Thyroid gland (tissue), 4 donors: ENCODE data around the gene ASB2. TPM values are rescaled to one million over a fixed set of nuclear protein-coding genes. Genes with fewer than 3 reads are reported as not detected.

Experiments
- DNase-seq, 2 donors: peaks; one replicate each; pipeline ENCODE4 v3.0.0-alpha.2; 2019
- H3K27ac ChIP-seq, 3 donors: fragments of 200-600 bp; sonication (generic); 1 replicate in 2 of 3; 2 replicates in 1 of 3; pipeline ENCODE4 v1.5.1; 2016 to 2019; ENCODE audit warnings: mild to moderate bottlenecking in 1 of 3, moderate library complexity in 1 of 3
- H3K27me3 ChIP-seq: fragments of 200-600 bp; sonication (generic); one replicate; pipeline ENCODE4 v1.5.1; 2019
- H3K36me3 ChIP-seq, 2 donors: fragments of 200-600 bp; sonication (generic); one replicate each; pipeline ENCODE4 v1.5.1; 2016 to 2019
- H3K4me1 ChIP-seq, 2 donors: fragments of 200-600 bp; sonication (generic); one replicate each; pipeline ENCODE4 v1.5.1; 2017 to 2019
- H3K4me3 ChIP-seq, 3 donors: fragments of 200-600 bp; sonication (generic); replicated peaks in 1 of 3; 1 replicate in 2 of 3; 2 replicates in 1 of 3; pipeline ENCODE4 v1.5.1; 2016; ENCODE audit warnings: mild to moderate bottlenecking in 1 of 3
- H3K9me3 ChIP-seq: fragments of 200-600 bp; sonication (generic); one replicate; pipeline ENCODE4 v1.5.1; 2017
- POLR2A ChIP-seq, 2 donors: fragments of 450-650 bp; IDR thresholded peaks; one replicate each; pipeline ENCODE4 v1.6.1; 2017; ENCODE audit warnings: antibody characterized with exemption in 2 of 2, mild to moderate bottlenecking in 2 of 2, moderate library complexity in 1 of 2
- WGBS, 2 donors: methylation state at CpG; one replicate each; pipeline ENCODE4 v1.1.5; 2017; 5-methylcytosine and 5-hydroxymethylcytosine counted together
- intact Hi-C: fragments of 100-400 bp; cut with DNase I; formaldehyde crosslinking; loops from one replicate; pipeline ENCODE4 v1.15.1; 2023
- total RNA-seq, 4 donors: library from RNA; depleted of rRNA; stranded (reverse); fragments of >200 nt; gene quantifications; one replicate each; pipeline ENCODE4 v1.2.3, GENCODE V29; 2016
- TF ChIP-seq, protein P1 (sequence below), 6 experiments: fragments of 200-600 bp in 3 of 6; fragments of 450-650 bp in 3 of 6; sonication (generic) in 3 of 6; IDR thresholded peaks; one replicate each; pipeline ENCODE4 v1.5.1; 2016 to 2019; ENCODE audit warnings: antibody characterized with exemption in 6 of 6, mild to moderate bottlenecking in 2 of 6, inconsistent platforms in 1 of 6, moderate library complexity in 1 of 6

The ASB2 gene
- total RNA-seq, 4 donors from 2014 or later: 0.67 to 3.8 (median 0.79) TPM; not detected in 1

- Histone ChIP-seq H3K4me3 (no peak overlapping the region), H3K9me3 (no peaks in the 10 kb centered on the region), H3K27me3 (no peaks in the 10 kb centered on the region), H3K4me1 (no peaks in the 10 kb centered on the region), H3K36me3 (no peaks in the 10 kb centered on the region), H3K27ac (no peak overlapping the region)
- DNase-seq: no peak
- TF ChIP-seq, protein P1, sequence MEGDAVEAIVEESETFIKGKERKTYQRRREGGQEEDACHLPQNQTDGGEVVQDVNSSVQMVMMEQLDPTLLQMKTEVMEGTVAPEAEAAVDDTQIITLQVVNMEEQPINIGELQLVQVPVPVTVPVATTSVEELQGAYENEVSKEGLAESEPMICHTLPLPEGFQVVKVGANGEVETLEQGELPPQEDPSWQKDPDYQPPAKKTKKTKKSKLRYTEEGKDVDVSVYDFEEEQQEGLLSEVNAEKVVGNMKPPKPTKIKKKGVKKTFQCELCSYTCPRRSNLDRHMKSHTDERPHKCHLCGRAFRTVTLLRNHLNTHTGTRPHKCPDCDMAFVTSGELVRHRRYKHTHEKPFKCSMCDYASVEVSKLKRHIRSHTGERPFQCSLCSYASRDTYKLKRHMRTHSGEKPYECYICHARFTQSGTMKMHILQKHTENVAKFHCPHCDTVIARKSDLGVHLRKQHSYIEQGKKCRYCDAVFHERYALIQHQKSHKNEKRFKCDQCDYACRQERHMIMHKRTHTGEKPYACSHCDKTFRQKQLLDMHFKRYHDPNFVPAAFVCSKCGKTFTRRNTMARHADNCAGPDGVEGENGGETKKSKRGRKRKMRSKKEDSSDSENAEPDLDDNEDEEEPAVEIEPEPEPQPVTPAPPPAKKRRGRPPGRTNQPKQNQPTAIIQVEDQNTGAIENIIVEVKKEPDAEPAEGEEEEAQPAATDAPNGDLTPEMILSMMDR (IDR thresholded peaks at IDR 0.05): no peak
- no peak for TF ChIP-seq POLR2A (IDR thresholded peaks at IDR 0.05)
- intact Hi-C loops: no loop called here
- 40 to 51% methylated on average over 4 to 6 of the region's 7 CpGs for WGBS, 2 donors
Measured at GRCh38 chr14:93951635-93952540, 24.5 kb downstream of the ASB2 start.

DNA sequence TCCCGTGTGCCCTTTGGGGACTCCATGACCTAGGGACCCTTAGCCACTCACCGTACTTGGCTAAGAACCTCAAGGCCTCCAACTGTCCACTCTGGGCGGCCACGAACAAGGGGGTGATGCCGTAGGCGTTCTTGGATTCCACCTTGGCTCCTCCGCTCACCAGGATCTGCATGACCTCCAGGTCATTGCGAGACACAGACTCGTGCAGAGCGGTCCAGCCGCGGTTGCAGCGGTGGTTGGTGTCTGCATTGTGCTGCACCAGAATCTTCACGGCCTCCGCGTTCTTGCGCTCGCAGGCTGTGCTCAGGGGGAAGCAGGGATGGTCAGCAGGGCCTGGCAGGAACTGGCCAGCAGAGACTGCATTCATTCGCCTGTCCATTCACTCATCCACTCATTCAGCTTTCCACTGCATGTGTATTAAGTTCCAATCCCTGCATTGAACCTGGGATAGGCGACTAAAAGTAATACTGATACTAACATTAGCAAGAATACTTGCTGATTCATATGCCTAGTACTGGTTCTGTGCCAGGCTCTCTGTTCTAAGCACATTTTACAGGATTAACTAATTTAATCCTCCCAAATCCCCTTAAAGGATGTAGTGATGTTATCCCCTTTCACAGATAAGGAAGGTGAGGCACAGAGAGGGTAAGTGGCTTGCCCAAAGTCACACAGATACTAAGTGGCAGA lies 25.3 kb downstream of the ASB2 start:
- WGBS, 2 donors: 87 to 90% methylated on average over 20 of the region's 20 CpGs
- no peaks in the 10 kb centered on the region for H3K36me3 ChIP-seq
- no peak overlapping the region for H3K4me3 ChIP-seq
- no peak overlapping the region for H3K27ac ChIP-seq
- H3K27me3 ChIP-seq: no peaks in the 10 kb centered on the region
- H3K4me1 ChIP-seq: no peaks in the 10 kb centered on the region
- DNase-seq: no peak
- intact Hi-C loops: no loop called here
- no peak for TF ChIP-seq POLR2A (IDR thresholded peaks at IDR 0.05)
- TF ChIP-seq, protein P1 (IDR thresholded peaks at IDR 0.05): no peak
- no peaks in the 10 kb centered on the region for H3K9me3 ChIP-seq

GRCh38 chr14:93949511-93950075 lies 26.8 kb downstream of the ASB2 start:
- H3K36me3 ChIP-seq: no peaks in the 10 kb centered on the region
- TF ChIP-seq, protein P1 (IDR thresholded peaks at IDR 0.05): no peak
- no peak for TF ChIP-seq POLR2A (IDR thresholded peaks at IDR 0.05)
- intact Hi-C loops: no loop called here
- no peaks in the 10 kb centered on the region for H3K9me3 ChIP-seq
- WGBS, 2 donors: 98% methylated on average over 8 of the region's 13 CpGs; no CpG with 5 or more reads in 1 of the 2 donors
- no peaks in the 10 kb centered on the region for H3K27me3 ChIP-seq
- H3K4me3 ChIP-seq: no peak overlapping the region
- no peak for DNase-seq
- H3K27ac ChIP-seq: no peak overlapping the region
- no peaks in the 10 kb centered on the region for H3K4me1 ChIP-seq

GRCh38 chr14:93947282-93947681 lies 29.1 kb downstream of the ASB2 start:
- no peaks in the 10 kb centered on the region for H3K36me3 ChIP-seq
- H3K4me1 ChIP-seq: no peaks in the 10 kb centered on the region
- DNase-seq: no peak
- H3K4me3 ChIP-seq: no peak overlapping the region
- TF ChIP-seq, protein P1 (IDR thresholded peaks at IDR 0.05): no peak
- no peak for TF ChIP-seq POLR2A (IDR thresholded peaks at IDR 0.05)
- no peaks in the 10 kb centered on the region for H3K9me3 ChIP-seq
- no peaks in the 10 kb centered on the region for H3K27me3 ChIP-seq
- 70 to 74% methylated on average over 18 to 19 of the region's 19 CpGs for WGBS, 2 donors
- intact Hi-C loops: no loop called here
- no peak overlapping the region for H3K27ac ChIP-seq
